VCaP (cell line): ENCODE results near the gene FN3K.
A peak's percentile ranks its signal among the peaks of the same experiment; 100 is the strongest.

ENCODE experiments used
- H3K27ac ChIP-seq: fragments of 450-650 bp; 2 replicates; pipeline ENCODE4 v1.5.1; 2017
- TF ChIP-seq, protein P1 (sequence below): fragments of 450-650 bp; conservative IDR thresholded peaks from 2 replicates; pipeline ENCODE4 v1.5.1; 2017; ENCODE audit warnings: mild to moderate bottlenecking, moderate library complexity

The FN3K gene

DNA sequence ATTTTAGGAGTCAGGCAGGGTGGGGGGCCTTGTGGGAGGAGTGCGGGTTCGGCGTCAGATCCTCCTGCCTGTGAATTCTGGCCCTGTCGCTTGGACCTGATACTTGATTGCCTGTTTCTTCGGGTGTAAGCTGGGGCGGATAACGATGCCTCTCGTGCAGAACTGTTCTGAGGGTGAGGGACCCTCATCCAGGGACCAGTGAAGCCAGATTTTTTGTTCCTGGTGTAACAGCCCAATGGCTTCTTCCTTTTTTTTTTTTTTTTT, 17.7 kb downstream of the FN3K start:
- TF ChIP-seq, protein P1, sequence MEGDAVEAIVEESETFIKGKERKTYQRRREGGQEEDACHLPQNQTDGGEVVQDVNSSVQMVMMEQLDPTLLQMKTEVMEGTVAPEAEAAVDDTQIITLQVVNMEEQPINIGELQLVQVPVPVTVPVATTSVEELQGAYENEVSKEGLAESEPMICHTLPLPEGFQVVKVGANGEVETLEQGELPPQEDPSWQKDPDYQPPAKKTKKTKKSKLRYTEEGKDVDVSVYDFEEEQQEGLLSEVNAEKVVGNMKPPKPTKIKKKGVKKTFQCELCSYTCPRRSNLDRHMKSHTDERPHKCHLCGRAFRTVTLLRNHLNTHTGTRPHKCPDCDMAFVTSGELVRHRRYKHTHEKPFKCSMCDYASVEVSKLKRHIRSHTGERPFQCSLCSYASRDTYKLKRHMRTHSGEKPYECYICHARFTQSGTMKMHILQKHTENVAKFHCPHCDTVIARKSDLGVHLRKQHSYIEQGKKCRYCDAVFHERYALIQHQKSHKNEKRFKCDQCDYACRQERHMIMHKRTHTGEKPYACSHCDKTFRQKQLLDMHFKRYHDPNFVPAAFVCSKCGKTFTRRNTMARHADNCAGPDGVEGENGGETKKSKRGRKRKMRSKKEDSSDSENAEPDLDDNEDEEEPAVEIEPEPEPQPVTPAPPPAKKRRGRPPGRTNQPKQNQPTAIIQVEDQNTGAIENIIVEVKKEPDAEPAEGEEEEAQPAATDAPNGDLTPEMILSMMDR = no peak

DNA sequence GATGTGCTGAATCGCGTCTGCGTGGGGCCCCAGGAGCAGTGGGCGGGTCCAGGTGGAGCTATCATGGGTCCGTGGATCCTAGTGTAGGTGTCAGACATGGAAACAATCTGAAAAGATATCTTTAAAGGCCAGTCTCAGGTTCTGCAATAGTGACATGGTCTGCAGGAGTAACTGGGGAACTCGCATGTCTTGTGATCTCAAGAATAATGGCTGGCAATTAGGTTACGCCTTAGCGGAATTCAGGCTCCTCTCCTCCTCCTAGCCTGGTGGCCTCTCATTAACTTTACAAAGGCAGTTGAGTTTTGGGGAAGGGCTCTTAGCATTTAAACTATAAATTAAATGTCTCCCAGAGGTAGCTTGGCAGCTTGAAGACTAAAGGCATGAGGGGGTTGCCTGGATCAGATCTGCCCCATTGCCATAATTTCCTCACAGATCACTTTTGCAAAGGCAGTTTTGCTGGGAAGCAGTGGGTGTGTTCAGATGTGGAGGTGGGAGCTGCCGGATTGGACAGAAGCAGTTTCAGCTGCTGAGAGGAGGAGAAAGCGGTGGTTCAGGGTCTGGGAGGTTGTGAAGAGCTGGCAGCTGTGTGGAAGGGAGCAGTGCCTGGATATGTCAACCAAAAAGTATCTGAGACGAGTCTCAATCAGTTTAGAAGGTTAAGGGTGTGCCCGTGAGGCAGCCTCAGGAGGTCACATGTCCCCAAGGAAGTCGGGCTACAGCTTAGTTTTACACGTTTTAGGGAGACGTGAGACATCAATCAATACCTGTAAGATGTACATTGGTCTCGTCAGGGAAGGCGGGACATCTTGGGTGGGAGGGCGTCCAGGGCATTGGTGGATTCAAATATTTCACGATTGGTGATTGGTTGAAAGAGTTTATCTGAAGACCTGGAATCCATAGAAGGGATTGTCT, 19.1 kb downstream of the FN3K start:
- H3K27ac ChIP-seq = no peak overlapping the region
- TF ChIP-seq, protein P1 = no peak

More for the DNA sequence above, 17.7 kb downstream of the FN3K start:
- peak overlapping the region; percentile 83 for H3K27ac ChIP-seq

DNA sequence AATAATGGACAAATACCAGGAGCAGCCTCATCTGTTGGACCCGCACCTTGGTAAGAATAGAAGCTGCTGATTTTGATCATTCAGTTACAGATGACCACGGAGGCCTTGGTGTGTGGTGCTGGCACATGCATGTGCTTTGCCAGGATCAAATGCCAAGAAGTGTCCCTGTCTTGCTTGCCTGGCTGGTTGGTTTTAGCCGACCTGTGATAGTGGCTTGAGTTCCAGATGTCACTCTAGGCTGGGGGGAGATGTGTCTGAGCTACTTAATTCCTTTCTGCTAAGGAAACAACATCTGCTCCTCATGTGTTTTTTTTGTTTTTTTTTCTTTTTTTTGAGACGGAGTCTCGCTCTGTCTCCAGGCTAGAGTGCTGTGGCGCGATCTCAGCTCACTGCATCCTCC, 20.8 kb downstream of the FN3K start:
- H3K27ac ChIP-seq = peak overlapping the region; percentile 9; the same call in 1 of the 2 replicates
- TF ChIP-seq, protein P1 = no peak

GRCh38 chr17:82765371-82765770, 30.0 kb downstream of the FN3K start:
- H3K27ac ChIP-seq = no peak overlapping the region
- TF ChIP-seq, protein P1 = no peak

DNA sequence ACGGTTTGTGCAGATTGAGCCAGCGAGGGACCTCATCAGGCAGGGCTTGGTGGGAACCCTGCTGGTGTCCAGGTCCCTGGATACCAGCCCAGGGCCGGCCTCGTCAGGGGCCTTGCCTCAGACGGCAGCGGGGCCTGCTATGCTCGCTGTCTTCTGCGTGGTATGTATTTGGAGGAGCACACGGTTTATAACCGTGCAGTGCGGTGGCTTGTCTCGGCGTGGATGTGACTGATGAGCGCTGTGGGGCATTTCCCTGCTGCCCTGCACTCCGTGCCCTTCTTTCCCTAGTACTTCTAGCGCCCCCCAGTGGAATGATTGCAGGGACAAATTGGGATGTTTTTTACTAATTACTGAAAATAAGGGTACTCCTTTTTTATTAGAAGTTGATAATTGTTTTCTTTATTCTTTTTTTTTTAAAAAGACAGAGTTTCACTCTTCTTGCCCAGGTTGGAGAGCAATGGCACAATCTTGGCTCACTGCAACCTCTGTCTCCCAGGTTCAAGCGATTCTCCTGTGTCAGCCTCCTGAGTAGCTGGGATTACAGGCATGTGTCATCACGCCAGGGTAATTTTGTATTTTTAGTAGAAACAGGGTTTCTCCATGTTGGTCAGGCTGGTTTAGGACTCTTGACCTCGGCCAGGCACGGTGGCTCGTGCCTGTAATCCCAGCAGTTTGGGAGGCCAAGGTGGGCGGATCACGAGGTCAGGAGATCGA, 31.8 kb downstream of the FN3K start:
- no peak overlapping the region; the same call in 1 of the 2 replicates for H3K27ac ChIP-seq

GRCh38 chr17:82769041-82769440, 33.6 kb downstream of the FN3K start:
- TF ChIP-seq, protein P1 = no peak
- H3K27ac ChIP-seq = no peak overlapping the region

More for the DNA sequence above, 31.8 kb downstream of the FN3K start:
- TF ChIP-seq, protein P1 = peak; percentile 85

DNA sequence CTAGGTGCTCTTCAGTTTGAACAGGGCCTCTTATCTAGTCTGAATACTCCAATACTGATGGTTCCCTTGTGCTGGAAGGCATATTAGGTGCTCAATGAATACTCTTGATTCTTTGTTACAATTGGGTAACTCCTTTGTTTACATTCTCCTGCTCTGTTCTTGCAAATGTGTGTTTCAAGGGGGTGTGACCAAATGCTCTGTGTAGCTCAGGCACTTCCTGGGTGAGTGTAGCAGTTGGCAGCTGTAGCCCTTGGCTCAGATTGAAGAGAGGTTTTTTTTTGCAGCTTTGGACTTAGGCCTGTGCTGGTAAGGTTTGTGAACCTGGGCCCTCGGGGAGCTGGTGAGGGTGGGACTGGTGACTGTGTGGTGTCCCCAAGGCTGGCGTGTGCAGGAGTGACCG, 36.6 kb downstream of the FN3K start:
- TF ChIP-seq, protein P1 = no peak
- H3K27ac ChIP-seq = no peak overlapping the region; the same call in 1 of the 2 replicates

GRCh38 chr17:82774456-82774855, 39.0 kb downstream of the FN3K start:
- H3K27ac ChIP-seq = peak overlapping the region; percentile 22; the same call in 1 of the 2 replicates
